HG03045 (cell line): ENCODE results near the gene TUFM.
A peak's percentile ranks its signal among the peaks of the same experiment; 100 is the strongest.
"Not testable (repeated sequence)": the region's sequence is repeated elsewhere in the genome, so short reads cannot be mapped to it uniquely, and the experiment has no call there.

ENCODE experiments used
- ATAC-seq: cut with Tn5 transposase; IDR thresholded peaks from one replicate; pipeline ENCODE4 v1.9.1; 2021; ENCODE audit warnings: mild to moderate bottlenecking, moderate library complexity; ENCODE audit not compliant: unreplicated experiment

Gene TUFM

GRCh38 chr16:28846080-28846932, at the start of gene TUFM:
TUFM (minus strand) TSS chr16:28846348; CDS start chr16:28846269, 79 bp downstream.
- ATAC-seq: peak; percentile 89

GRCh38 chr16:28895609-28896008, 49.5 kb upstream of the TUFM start:
- no peak for ATAC-seq

GRCh38 chr16:28893291-28893690, 47.1 kb upstream of the TUFM start:
- no peak for ATAC-seq

GRCh38 chr16:28891964-28892890, 46.1 kb upstream of the TUFM start:
- no peak for ATAC-seq

GRCh38 chr16:28890355-28890754, 44.2 kb upstream of the TUFM start:
- ATAC-seq: not testable (repeated sequence)

- no peak for ATAC-seq
Observed at GRCh38 chr16:28886945-28887344, 40.8 kb upstream of the TUFM start.

GRCh38 chr16:28884045-28884444, 37.9 kb upstream of the TUFM start:
- ATAC-seq: no peak

- ATAC-seq: no peak
Observed at GRCh38 chr16:28883221-28883996, 37.3 kb upstream of the TUFM start.

- ATAC-seq: no peak
Observed at GRCh38 chr16:28882551-28883160, 36.5 kb upstream of the TUFM start.

- ATAC-seq: not testable (repeated sequence)
Observed at GRCh38 chr16:28881565-28881964, 35.4 kb upstream of the TUFM start.

- ATAC-seq: no peak
Observed at GRCh38 chr16:28880955-28881354, 34.8 kb upstream of the TUFM start.

GRCh38 chr16:28880589-28880915, 34.4 kb upstream of the TUFM start:
- ATAC-seq: no peak

- peak; percentile 86 for ATAC-seq
Observed at GRCh38 chr16:28879841-28880588, 33.9 kb upstream of the TUFM start.

GRCh38 chr16:28879261-28879840, 33.2 kb upstream of the TUFM start:
- ATAC-seq: peak; percentile 28

GRCh38 chr16:28878083-28878926, 32.2 kb upstream of the TUFM start, which contains the start of gene ATP2A1:
ATP2A1 (plus strand) TSS chr16:28878488; CDS start chr16:28878672, 184 bp downstream.
- no peak for ATAC-seq

GRCh38 chr16:28877655-28878000, 31.5 kb upstream of the TUFM start:
- ATAC-seq: no peak

GRCh38 chr16:28876973-28877654, 31.0 kb upstream of the TUFM start:
- ATAC-seq: no peak

GRCh38 chr16:28876019-28876659, 30.0 kb upstream of the TUFM start:
- ATAC-seq: no peak
